Neural cell (in vitro differentiated cells): ENCODE results near the gene TXK. TPM values are rescaled to one million over a fixed set of nuclear protein-coding genes. Genes with fewer than 3 reads are reported as not detected.

Experiments used
- H2AFZ ChIP-seq: fragments of 200-600, 300-800 bp; sonication (generic), shearing (Covaris generic); 2 replicates; pipeline ENCODE4 v1.6.0; 2014; ENCODE audit warnings: low read depth, mild to moderate bottlenecking, antibody characterized with exemption, low read length, moderate library complexity
- H3F3A ChIP-seq: fragments of 200-600 bp; shearing (Covaris generic); 2 replicates; pipeline ENCODE4 v1.6.1; 2016; ENCODE audit warnings: mild to moderate bottlenecking, moderate library complexity, mixed read lengths, antibody characterized with exemption, low read length; ENCODE audit not compliant: insufficient read depth, poor library complexity, severe bottlenecking
- H3K27ac ChIP-seq: fragments of 200-600, 300-800 bp; sonication (generic), shearing (Covaris generic); 2 replicates; pipeline ENCODE4 v1.5.1; 2014; ENCODE audit warnings: mild to moderate bottlenecking, low read length, moderate library complexity
- H3K27me3 ChIP-seq: fragments of 300-800, 200-600 bp; sonication (generic), shearing (Covaris generic); 2 replicates; pipeline ENCODE4 v1.6.0; 2014; ENCODE audit warnings: mild to moderate bottlenecking, low read depth, low read length, moderate library complexity; ENCODE audit not compliant: insufficient read depth
- H3K36me3 ChIP-seq: fragments of 300-800, 200-600 bp; sonication (generic), shearing (Covaris generic); 2 replicates; pipeline ENCODE4 v1.5.1; 2014; ENCODE audit warnings: mild to moderate bottlenecking, antibody characterized with exemption, low read length, moderate library complexity; ENCODE audit not compliant: insufficient read depth
- H3K4me2 ChIP-seq: fragments of 300-800, 200-600 bp; sonication (generic), shearing (Covaris generic); 2 replicates; pipeline ENCODE4 v1.6.0; 2014; ENCODE audit warnings: mild to moderate bottlenecking, low read length
- H3K4me3 ChIP-seq: fragments of 300-800, 200-600 bp; sonication (generic), shearing (Covaris generic); 2 replicates; pipeline ENCODE4 v1.5.1; 2014; ENCODE audit warnings: mild to moderate bottlenecking, low read length, moderate library complexity
- H3K79me2 ChIP-seq: fragments of 200-600 bp; shearing (Covaris generic); replicated peaks from 2 replicates; pipeline ENCODE4 v1.6.0; 2014; ENCODE audit warnings: mild to moderate bottlenecking, low read length, moderate library complexity; ENCODE audit not compliant: insufficient read depth
- H3K9ac ChIP-seq: fragments of 300-800, 200-600 bp; sonication (generic), shearing (Covaris generic); 2 replicates; pipeline ENCODE4 v1.6.1; 2016; ENCODE audit warnings: mild to moderate bottlenecking, low read length, mixed read lengths
- H3K9me2 ChIP-seq: fragments of 200-600 bp; shearing (Covaris generic); 2 replicates; pipeline ENCODE4 v1.6.1; 2016; ENCODE audit warnings: mild to moderate bottlenecking, low read length, mixed read lengths; ENCODE audit not compliant: insufficient read depth
- H3K9me3 ChIP-seq: fragments of 200-600, 300-800 bp; sonication (generic), shearing (Covaris generic); 2 replicates; pipeline ENCODE4 v1.6.1; 2016; ENCODE audit warnings: mild to moderate bottlenecking, mixed run types, low read length, moderate library complexity, mixed read lengths
- H4K20me1 ChIP-seq: fragments of 200-600 bp; shearing (Covaris generic); 2 replicates; pipeline ENCODE4 v1.6.1; 2016; ENCODE audit warnings: mild to moderate bottlenecking, mixed run types; ENCODE audit not compliant: insufficient read depth
- EP300 ChIP-seq: fragments of 450-650 bp; conservative IDR thresholded peaks from 2 replicates; pipeline ENCODE4 v1.6.1; 2014; ENCODE audit warnings: antibody characterized with exemption, mild to moderate bottlenecking, moderate library complexity; ENCODE audit not compliant: poor library complexity, severe bottlenecking
- EZH2 ChIP-seq: fragments of 200-600, 300-800 bp; shearing (Covaris generic), sonication (generic); IDR thresholded peaks from 2 replicates; pipeline ENCODE4 v1.6.1; 2014; ENCODE audit warnings: antibody characterized with exemption, low read length, borderline replicate concordance, mild to moderate bottlenecking; ENCODE audit not compliant: insufficient read depth, poor library complexity, severe bottlenecking
- MXI1 ChIP-seq: fragments of 450-650 bp; conservative IDR thresholded peaks from 2 replicates; pipeline ENCODE4 v1.6.1; 2014; ENCODE audit warnings: antibody characterized with exemption, mild to moderate bottlenecking; ENCODE audit not compliant: poor library complexity, severe bottlenecking
- POLR2AphosphoS5 ChIP-seq: IDR thresholded peaks from 2 replicates; pipeline ENCODE4 v1.6.1; 2012
- RAD21 ChIP-seq: fragments of 450-650 bp; conservative IDR thresholded peaks from 2 replicates; pipeline ENCODE4 v1.6.1; 2014; ENCODE audit warnings: antibody characterized with exemption, mild to moderate bottlenecking, moderate library complexity
- REST ChIP-seq: IDR thresholded peaks from 2 replicates; pipeline ENCODE4 v1.6.1; 2012; ENCODE audit warnings: borderline replicate concordance
- SMC3 ChIP-seq: fragments of 450-650 bp; conservative IDR thresholded peaks from 2 replicates; pipeline ENCODE4 v1.6.1; 2014; ENCODE audit warnings: antibody characterized with exemption, mild to moderate bottlenecking, moderate library complexity; ENCODE audit not compliant: poor library complexity
- TAF1 ChIP-seq: IDR thresholded peaks from 2 replicates; pipeline ENCODE4 v1.6.1; 2012; ENCODE audit warnings: low read depth
- polyA plus RNA-seq: library from polyadenylated mRNA; depleted of rRNA; stranded (reverse); fragments of >200 nt; gene quantifications from 2 replicates; pipeline ENCODE4 v1.2.3, GENCODE V29; 2014
- TF ChIP-seq, protein P1 (sequence below): fragments of 450-650 bp; IDR thresholded peaks from 2 replicates; pipeline ENCODE4 v1.5.1; 2014; ENCODE audit warnings: antibody characterized with exemption, mild to moderate bottlenecking, moderate library complexity; ENCODE audit not compliant: poor library complexity, severe bottlenecking

TXK gene
- polyA plus RNA-seq, 1 donor from 2014 or later: not detected

- no peak overlapping the region for H3K4me2 ChIP-seq
- H2AFZ ChIP-seq: no peak overlapping the region
- no peaks in the 10 kb centered on the region for H3K9me2 ChIP-seq
- no peak for TF ChIP-seq RAD21
- TF ChIP-seq, protein P1, sequence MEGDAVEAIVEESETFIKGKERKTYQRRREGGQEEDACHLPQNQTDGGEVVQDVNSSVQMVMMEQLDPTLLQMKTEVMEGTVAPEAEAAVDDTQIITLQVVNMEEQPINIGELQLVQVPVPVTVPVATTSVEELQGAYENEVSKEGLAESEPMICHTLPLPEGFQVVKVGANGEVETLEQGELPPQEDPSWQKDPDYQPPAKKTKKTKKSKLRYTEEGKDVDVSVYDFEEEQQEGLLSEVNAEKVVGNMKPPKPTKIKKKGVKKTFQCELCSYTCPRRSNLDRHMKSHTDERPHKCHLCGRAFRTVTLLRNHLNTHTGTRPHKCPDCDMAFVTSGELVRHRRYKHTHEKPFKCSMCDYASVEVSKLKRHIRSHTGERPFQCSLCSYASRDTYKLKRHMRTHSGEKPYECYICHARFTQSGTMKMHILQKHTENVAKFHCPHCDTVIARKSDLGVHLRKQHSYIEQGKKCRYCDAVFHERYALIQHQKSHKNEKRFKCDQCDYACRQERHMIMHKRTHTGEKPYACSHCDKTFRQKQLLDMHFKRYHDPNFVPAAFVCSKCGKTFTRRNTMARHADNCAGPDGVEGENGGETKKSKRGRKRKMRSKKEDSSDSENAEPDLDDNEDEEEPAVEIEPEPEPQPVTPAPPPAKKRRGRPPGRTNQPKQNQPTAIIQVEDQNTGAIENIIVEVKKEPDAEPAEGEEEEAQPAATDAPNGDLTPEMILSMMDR: no peak
- no peak for TF ChIP-seq SMC3
- TF ChIP-seq TAF1: no peak
- no peak for TF ChIP-seq POLR2AphosphoS5
- no peak for TF ChIP-seq REST
- TF ChIP-seq MXI1: no peak
- no peak for TF ChIP-seq EZH2
- no peak for TF ChIP-seq EP300
- H3K27me3 ChIP-seq: no peaks in the 10 kb centered on the region
- no peaks in the 10 kb centered on the region for H3K9me3 ChIP-seq
- H3K27ac ChIP-seq: no peak overlapping the region
- no peaks in the 10 kb centered on the region for H3K36me3 ChIP-seq
- H4K20me1 ChIP-seq: no peaks in the 10 kb centered on the region
- no peak overlapping the region for H3K4me3 ChIP-seq
- no peaks in the 10 kb centered on the region for H3F3A ChIP-seq
- no peak overlapping the region for H3K9ac ChIP-seq
- no peaks in the 10 kb centered on the region for H3K79me2 ChIP-seq
Observed at GRCh38 chr4:48130100-48130499, 4.0 kb downstream of the TXK start.

DNA sequence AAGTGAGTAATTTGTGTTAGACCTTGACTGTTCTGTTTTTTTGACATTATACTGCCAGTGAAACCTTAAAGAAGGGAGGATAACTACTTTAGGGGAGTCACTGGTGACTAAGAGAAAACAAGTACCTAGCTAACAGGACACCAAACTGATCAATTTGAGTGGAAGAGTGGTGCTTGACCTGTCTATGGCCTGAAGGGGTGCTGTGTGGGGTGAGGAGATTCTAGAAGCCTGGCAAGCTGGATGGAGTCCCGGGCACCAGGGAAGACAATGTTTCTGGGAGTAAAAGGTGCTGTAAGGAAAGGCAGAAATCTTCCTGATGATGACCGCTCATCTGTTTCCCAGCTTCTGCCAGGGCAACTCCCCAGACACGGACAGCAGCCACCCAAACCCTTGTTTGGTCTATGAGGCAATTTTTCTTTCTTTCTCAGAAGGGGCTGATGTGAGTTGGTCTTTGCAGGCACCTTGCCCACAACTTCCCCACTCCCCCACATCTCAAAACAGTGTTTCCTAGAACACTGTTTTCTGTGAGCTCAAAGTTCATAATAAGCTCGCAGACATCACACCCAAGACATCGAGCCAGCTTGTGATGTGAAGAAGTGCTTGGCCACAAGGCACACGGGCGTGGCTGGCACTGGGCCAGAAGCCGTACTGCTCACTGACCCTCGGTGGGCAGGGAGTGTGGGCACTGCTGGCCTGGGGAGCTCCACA is 4.6 kb downstream of the TXK start:
- no peaks in the 10 kb centered on the region for H3K36me3 ChIP-seq
- H3K9me2 ChIP-seq: no peaks in the 10 kb centered on the region
- H4K20me1 ChIP-seq: no peaks in the 10 kb centered on the region
- no peak overlapping the region for H3K4me3 ChIP-seq
- H3K9ac ChIP-seq: no peak overlapping the region
- no peak overlapping the region for H3K4me2 ChIP-seq
- H3F3A ChIP-seq: no peaks in the 10 kb centered on the region
- TF ChIP-seq RAD21: no peak
- TF ChIP-seq, protein P1: no peak
- no peak for TF ChIP-seq MXI1
- no peak for TF ChIP-seq EZH2
- no peak for TF ChIP-seq SMC3
- TF ChIP-seq TAF1: no peak
- no peak for TF ChIP-seq REST
- no peak for TF ChIP-seq EP300
- no peak for TF ChIP-seq POLR2AphosphoS5
- H2AFZ ChIP-seq: no peak overlapping the region
- no peaks in the 10 kb centered on the region for H3K9me3 ChIP-seq
- no peaks in the 10 kb centered on the region for H3K79me2 ChIP-seq
- H3K27me3 ChIP-seq: no peaks in the 10 kb centered on the region
- H3K27ac ChIP-seq: no peak overlapping the region
